ENCODE measurements around the gene CD164.
"Not testable (repeated sequence)": the region's sequence is repeated elsewhere in the genome, so short reads cannot be mapped to it uniquely, and the experiment has no call there.

CD164 gene

DNA sequence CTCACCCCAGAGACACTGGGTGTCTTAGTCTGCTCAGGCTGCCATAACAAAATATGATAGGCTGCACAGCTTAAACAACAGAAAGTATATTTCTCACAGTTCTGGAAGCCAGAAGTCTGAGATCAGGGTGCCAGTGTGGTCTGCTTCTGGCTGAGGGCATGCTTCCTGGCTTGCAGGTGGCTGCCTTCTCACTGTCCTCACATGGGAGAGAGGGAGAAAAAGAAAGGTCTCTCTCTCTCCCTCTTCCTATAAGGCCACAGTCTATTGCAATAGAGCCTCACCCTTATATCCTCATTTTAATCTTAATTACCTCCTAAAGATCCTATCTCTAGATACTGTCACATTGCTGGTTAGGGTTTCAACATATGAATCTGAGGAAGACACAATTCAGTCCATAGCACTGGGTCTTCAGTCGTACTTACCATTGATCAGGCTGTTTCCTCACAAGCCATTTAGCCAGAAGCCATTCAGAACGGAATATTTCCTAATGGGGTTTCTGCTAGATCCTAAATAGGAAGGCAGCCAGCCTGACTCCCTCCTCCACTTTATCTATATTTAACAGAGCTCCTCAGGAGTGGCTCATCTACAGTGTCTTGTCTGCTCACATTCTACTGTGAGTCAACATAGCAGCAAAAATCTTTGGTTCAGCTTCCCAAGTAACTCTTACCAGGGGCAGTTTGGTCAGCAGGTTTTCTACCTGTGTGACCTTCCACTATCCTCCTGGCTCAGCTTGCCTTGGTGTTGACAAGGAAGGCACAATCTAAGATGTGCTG lies 42.2 kb downstream of the CD164 start:
- DNase-seq: no peak

GRCh38 chr6:109336221-109336961 lies 45.9 kb downstream of the CD164 start:
- no peak for DNase-seq

DNA sequence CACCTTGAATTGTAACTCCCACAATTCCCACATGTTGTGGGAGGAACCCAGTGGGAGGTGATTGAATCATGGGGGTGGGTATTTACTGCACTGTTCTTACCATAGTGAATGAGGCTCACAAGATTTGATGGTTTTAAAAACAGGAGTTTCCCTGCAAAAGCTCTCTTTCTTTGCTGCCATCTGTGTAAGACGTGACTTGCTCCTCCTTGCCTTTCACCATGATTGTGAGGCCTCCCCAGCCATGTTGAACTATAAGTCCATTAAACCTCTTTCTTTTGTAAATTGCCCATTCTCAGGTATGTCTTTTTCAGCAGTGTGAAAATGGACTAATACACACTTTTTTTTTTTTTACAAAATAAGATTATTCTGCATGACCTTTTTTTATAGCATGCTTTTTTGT lies 48.4 kb downstream of the CD164 start:
- DNase-seq: not testable (repeated sequence)

DNA sequence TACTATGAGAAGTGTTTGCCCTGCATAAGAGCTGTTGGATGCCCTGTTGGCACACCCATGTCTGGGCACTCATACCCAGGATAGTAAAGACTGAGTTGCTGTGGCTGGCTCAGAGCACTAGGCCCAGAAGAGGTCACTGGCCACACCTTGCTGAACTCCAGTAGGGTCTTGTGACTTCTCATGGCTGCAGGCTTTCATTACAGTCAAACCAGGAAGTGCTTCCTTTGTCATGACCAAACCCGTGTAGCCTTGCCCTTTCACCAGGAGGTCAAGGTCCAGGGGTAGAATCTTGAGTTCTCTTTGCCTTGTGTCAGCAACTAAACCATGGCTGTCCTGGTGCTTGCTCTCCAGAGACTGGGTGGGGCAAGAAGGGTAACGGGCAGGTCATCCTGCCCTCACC lies 49.5 kb downstream of the CD164 start:
- no peak for DNase-seq

- no peak for DNase-seq
Measured at GRCh38 chr6:109331081-109331480, 51.2 kb downstream of the CD164 start.

DNA sequence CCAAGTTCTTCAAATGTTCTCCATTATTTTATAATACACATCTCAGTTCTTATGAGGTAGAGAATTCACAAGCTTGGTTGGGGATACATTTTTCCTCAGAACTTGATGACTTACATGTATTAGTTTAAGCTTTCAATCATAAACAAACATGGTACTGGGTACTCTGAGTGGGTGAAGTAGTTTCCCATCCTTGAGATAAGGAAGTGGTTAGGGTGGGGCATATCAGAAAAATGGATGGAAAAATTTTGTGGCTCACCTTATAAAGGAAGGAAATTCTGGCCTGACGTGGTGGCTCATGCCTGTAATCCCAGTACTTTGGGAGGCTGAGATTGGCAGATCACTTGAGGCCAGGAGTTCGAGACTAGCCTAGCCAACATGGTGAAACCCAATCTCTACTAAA lies 52.0 kb downstream of the CD164 start:
- no peak for DNase-seq

- DNase-seq: no peak
Measured at GRCh38 chr6:109328629-109329028, 53.6 kb downstream of the CD164 start.

DNA sequence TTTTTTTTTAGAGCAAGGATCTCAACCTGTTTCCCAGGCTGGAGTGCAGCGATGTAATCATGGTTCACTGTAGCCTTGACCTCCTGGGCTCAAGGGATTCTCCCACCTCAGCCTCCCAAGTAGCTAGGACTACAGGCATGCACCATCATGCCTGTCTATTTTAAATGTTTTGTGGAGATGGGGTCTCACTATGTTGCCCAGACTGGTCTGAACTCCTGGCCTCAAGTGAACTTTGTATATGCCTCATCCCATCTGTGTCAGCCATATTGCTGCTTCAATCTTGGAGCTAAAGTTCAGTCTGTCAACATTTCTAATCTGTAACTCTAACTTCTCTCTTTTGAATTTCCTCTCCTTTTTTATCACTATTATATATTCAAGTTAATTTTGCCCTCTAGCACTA lies 54.3 kb downstream of the CD164 start:
- DNase-seq: no peak

DNA sequence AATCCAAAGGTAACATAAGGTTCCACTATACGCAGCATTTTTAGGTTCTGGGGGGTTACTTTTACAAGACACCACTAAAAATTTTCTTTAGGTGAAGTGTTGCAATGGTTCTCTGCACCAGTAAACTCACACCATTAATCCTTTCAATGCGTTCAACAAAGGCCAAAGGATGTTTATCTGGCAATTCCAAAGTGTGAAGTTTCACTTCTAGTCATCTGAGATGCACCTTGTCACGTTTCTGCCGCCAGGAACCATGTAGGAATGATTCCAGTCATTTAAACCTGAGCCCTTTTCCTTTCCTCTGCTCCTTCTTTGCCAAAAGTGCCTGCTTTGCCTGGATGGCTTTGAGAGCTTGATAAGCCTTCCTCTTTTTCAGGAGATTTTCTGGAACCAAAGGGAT lies 54.8 kb downstream of the CD164 start:
- no peak for DNase-seq

DNA sequence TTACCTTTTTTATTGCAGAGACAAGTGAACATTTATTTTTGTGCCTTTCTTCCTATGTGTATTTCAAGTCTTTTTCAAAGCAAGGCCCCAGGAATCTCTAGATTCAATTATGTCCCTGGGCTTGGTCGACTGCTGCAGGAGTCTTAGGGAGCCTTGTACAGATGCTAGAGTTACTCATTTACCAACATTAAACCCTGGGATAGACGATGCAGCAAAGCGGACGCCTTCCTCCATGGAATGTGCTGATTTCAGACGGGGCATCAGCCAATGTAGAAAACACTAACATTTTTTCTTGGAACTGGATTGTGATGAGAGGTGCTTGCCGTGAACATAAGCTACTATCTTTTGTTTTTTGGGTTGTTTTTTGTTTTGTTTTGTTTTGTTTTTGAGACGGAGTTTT lies 55.9 kb downstream of the CD164 start:
- DNase-seq: no peak

- no peak for DNase-seq
Measured at GRCh38 chr6:109325400-109325801, 56.9 kb downstream of the CD164 start.

- no peak for DNase-seq
Measured at GRCh38 chr6:109323241-109323640, 59.0 kb downstream of the CD164 start.

DNA sequence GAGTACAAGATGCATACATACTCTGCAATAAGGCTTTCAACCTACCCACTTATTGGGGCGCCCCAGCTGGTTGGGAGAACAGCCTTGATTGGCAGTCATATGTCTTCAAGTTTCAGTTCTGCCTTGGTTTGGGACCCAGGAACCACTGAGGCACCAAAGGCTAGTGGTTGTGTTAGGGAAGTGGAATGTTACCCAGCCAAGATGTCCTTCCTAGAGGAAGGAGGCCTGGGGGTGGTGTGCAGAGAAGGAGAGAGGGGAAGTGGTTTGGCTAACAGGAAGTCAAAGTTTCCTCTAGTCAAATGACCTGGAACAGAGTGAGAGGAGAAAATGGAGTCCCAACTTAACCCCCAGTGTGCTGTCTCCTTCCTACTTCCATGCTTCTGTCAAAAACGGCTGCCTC lies 59.4 kb downstream of the CD164 start:
- no peak for DNase-seq

GRCh38 chr6:109321752-109322151 lies 60.5 kb downstream of the CD164 start:
- DNase-seq: no peak

- DNase-seq: no peak
Measured at GRCh38 chr6:109320072-109320471, 62.2 kb downstream of the CD164 start.

- no peak for DNase-seq
Measured at GRCh38 chr6:109318328-109318876, 63.9 kb downstream of the CD164 start.

DNA sequence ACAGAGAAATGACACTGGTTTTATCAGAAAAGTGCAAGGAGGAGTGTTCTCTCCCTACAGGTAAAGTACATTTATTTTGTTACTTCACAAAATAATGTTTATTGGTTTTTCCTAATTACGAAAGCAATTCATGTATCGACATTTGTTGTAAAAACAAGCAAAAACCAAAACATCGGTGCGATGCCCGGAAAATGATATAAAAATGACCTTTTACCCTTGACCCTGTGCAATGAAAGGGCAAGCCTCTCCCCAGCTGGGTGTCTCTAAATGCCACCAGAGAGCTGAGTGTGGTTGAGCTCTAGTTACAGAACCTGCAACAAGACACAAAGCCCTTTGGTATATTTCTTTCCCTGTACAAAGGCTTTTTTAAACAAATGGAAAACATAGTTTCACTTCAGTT lies 65.4 kb downstream of the CD164 start:
- DNase-seq: no peak
